SK-N-SH (cell line): Measurements from ENCODE around the gene OR6A2.

ENCODE experiments used
- EP300 ChIP-seq, 2 experiments: IDR thresholded peaks; 2 replicates each; pipeline versions ENCODE4 v1.4.0 to v1.6.1; 2012; ENCODE audit warnings: borderline replicate concordance in 1 of 2, low read depth in 1 of 2, low read length in 1 of 2
- FOSL2 ChIP-seq: IDR thresholded peaks from 2 replicates; pipeline ENCODE4 v1.4.0; 2012; ENCODE audit warnings: low read depth, mild to moderate bottlenecking, moderate library complexity, borderline replicate concordance
- FOXM1 ChIP-seq: IDR thresholded peaks from 2 replicates; pipeline ENCODE4 v1.4.0; 2012; ENCODE audit warnings: low read depth, mild to moderate bottlenecking
- GATA2 ChIP-seq: sonication (generic); formaldehyde crosslinking; IDR thresholded peaks from 2 replicates; pipeline ENCODE4 v1.5.0; 2020; ENCODE audit warnings: mild to moderate bottlenecking, missing genetic modification reagents
- MEF2A ChIP-seq: IDR thresholded peaks from 2 replicates; pipeline ENCODE4 v1.4.0; 2012; ENCODE audit warnings: low read depth, borderline replicate concordance
- MXI1 ChIP-seq: IDR thresholded peaks from 2 replicates; pipeline ENCODE4 v1.6.1; 2012; ENCODE audit warnings: mild to moderate bottlenecking, low read depth, low read length, improper control_type of control experiment
- NRF1 ChIP-seq: IDR thresholded peaks from 2 replicates; pipeline ENCODE4 v1.6.1; 2012; ENCODE audit warnings: low read depth, mild to moderate bottlenecking, low read length
- RXRA ChIP-seq: IDR thresholded peaks from 2 replicates; pipeline ENCODE4 v1.4.0; 2012; ENCODE audit warnings: low read depth, mild to moderate bottlenecking, borderline replicate concordance
- TF ChIP-seq, protein P1 (sequence below): fragments of 200-600 bp; sonication (generic); IDR thresholded peaks from 2 replicates; pipeline ENCODE4 v1.6.1; 2017; ENCODE audit warnings: antibody characterized with exemption, mild to moderate bottlenecking, moderate library complexity
- TF ChIP-seq, protein P2 (sequence below): fragments of 150-350 bp; IDR thresholded peaks from 2 replicates; pipeline ENCODE4 v1.6.1; 2017; ENCODE audit warnings: antibody characterized with exemption, low read length, low read depth, borderline replicate concordance
- TF ChIP-seq, protein P3 (sequence below): IDR thresholded peaks from 2 replicates; pipeline ENCODE4 v1.6.1; 2012; ENCODE audit warnings: mild to moderate bottlenecking, low read depth, low read length, moderate library complexity

DNA sequence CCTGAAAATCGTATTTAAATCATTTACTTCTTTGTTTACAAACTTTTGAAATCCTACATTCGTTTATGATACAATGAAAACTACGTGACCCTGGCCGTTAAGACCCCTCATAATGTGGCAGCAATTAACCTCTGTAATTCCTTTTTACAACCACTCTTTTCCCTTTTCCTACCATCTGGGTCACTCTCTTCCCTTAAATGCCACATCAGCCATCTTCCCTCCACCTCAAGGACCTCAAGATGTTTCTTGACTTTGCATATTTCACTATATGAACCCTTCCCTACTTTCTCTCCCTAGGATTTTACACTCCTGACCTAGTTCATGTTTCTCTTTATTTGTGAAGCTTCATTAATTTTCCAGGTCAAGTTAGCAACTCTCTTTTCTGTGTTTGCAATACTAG lies 54.5 kb downstream of the OR6A2 start:
- TF ChIP-seq, protein P1, sequence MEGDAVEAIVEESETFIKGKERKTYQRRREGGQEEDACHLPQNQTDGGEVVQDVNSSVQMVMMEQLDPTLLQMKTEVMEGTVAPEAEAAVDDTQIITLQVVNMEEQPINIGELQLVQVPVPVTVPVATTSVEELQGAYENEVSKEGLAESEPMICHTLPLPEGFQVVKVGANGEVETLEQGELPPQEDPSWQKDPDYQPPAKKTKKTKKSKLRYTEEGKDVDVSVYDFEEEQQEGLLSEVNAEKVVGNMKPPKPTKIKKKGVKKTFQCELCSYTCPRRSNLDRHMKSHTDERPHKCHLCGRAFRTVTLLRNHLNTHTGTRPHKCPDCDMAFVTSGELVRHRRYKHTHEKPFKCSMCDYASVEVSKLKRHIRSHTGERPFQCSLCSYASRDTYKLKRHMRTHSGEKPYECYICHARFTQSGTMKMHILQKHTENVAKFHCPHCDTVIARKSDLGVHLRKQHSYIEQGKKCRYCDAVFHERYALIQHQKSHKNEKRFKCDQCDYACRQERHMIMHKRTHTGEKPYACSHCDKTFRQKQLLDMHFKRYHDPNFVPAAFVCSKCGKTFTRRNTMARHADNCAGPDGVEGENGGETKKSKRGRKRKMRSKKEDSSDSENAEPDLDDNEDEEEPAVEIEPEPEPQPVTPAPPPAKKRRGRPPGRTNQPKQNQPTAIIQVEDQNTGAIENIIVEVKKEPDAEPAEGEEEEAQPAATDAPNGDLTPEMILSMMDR, result no peak
- TF ChIP-seq EP300 (IDR thresholded peaks at IDR 0.05; ENCODE audit: borderline replicate concordance in 1 of 2, low read depth in 1 of 2, low read length in 1 of 2), result no peak
- no peak for TF ChIP-seq MEF2A
- no peak for TF ChIP-seq FOSL2
- TF ChIP-seq, protein P2, sequence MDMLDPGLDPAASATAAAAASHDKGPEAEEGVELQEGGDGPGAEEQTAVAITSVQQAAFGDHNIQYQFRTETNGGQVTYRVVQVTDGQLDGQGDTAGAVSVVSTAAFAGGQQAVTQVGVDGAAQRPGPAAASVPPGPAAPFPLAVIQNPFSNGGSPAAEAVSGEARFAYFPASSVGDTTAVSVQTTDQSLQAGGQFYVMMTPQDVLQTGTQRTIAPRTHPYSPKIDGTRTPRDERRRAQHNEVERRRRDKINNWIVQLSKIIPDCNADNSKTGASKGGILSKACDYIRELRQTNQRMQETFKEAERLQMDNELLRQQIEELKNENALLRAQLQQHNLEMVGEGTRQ, result no peak
- no peak for TF ChIP-seq FOXM1
- no peak for TF ChIP-seq MXI1
- no peak for TF ChIP-seq GATA2 (CRISPR knock-in tag)
- TF ChIP-seq, protein P3, sequence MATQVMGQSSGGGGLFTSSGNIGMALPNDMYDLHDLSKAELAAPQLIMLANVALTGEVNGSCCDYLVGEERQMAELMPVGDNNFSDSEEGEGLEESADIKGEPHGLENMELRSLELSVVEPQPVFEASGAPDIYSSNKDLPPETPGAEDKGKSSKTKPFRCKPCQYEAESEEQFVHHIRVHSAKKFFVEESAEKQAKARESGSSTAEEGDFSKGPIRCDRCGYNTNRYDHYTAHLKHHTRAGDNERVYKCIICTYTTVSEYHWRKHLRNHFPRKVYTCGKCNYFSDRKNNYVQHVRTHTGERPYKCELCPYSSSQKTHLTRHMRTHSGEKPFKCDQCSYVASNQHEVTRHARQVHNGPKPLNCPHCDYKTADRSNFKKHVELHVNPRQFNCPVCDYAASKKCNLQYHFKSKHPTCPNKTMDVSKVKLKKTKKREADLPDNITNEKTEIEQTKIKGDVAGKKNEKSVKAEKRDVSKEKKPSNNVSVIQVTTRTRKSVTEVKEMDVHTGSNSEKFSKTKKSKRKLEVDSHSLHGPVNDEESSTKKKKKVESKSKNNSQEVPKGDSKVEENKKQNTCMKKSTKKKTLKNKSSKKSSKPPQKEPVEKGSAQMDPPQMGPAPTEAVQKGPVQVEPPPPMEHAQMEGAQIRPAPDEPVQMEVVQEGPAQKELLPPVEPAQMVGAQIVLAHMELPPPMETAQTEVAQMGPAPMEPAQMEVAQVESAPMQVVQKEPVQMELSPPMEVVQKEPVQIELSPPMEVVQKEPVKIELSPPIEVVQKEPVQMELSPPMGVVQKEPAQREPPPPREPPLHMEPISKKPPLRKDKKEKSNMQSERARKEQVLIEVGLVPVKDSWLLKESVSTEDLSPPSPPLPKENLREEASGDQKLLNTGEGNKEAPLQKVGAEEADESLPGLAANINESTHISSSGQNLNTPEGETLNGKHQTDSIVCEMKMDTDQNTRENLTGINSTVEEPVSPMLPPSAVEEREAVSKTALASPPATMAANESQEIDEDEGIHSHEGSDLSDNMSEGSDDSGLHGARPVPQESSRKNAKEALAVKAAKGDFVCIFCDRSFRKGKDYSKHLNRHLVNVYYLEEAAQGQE, result no peak
- no peak for TF ChIP-seq RXRA
- TF ChIP-seq NRF1, result no peak
